ENCODE measurements around the gene NELFB.

Gene NELFB

GRCh38 chr9:137320555-137321384 lies 65.6 kb downstream of the NELFB start:
- H3K4me1 ChIP-seq (ENCODE audit: control insufficient read depth, insufficient read depth, low read length, unreplicated experiment) = no peaks in the 10 kb centered on the region
- H3K27ac ChIP-seq (ENCODE audit: low read depth, low read length) = no peak overlapping the region
- H3K4me3 ChIP-seq (ENCODE audit: low read depth, low read length) = no peak overlapping the region

GRCh38 chr9:137321726-137322361 lies 66.7 kb downstream of the NELFB start:
- H3K27ac ChIP-seq (ENCODE audit: low read depth, low read length) = no peak overlapping the region

More at GRCh38 chr9:137320555-137321384, 65.6 kb downstream of the NELFB start:
- H3K36me3 ChIP-seq (ENCODE audit: insufficient read depth, low read length) = no peaks in the 10 kb centered on the region
- H3K27me3 ChIP-seq (ENCODE audit: insufficient read depth, low read length) = no peaks in the 10 kb centered on the region
- no peaks in the 10 kb centered on the region for H3K79me2 ChIP-seq (ENCODE audit: control insufficient read depth, insufficient read depth, low read length, unreplicated experiment)
- H2AFZ ChIP-seq (ENCODE audit: low read length, unreplicated experiment) = no peak overlapping the region

More at GRCh38 chr9:137321726-137322361, 66.7 kb downstream of the NELFB start:
- no peaks in the 10 kb centered on the region for H3K36me3 ChIP-seq (ENCODE audit: insufficient read depth, low read length)
- no peaks in the 10 kb centered on the region for H3K4me1 ChIP-seq (ENCODE audit: control insufficient read depth, insufficient read depth, low read length, unreplicated experiment)
- H2AFZ ChIP-seq (ENCODE audit: low read length, unreplicated experiment) = no peak overlapping the region
- no peaks in the 10 kb centered on the region for H3K79me2 ChIP-seq (ENCODE audit: control insufficient read depth, insufficient read depth, low read length, unreplicated experiment)
- H3K4me3 ChIP-seq (ENCODE audit: low read depth, low read length) = no peak overlapping the region
- H3K27me3 ChIP-seq (ENCODE audit: insufficient read depth, low read length) = no peaks in the 10 kb centered on the region
